Suprapubic skin (tissue), 4 donors: ENCODE results near the gene ACO2. TPM values are rescaled to one million over a fixed set of nuclear protein-coding genes. Genes with fewer than 3 reads are reported as not detected.
A peak's percentile ranks its signal among the peaks of the same experiment; 100 is the strongest.
"Not testable (repeated sequence)": the region's sequence is repeated elsewhere in the genome, so short reads cannot be mapped to it uniquely, and the experiment has no call there.

Source experiments
- DNase-seq, 2 donors: peaks; one replicate each; pipeline ENCODE4 v3.0.0-alpha.2; 2019; ENCODE audit warnings: low spot score in 2 of 2
- H3K27ac ChIP-seq: fragments of 200-600 bp; sonication (generic); one replicate; pipeline ENCODE4 v1.5.1; 2019
- H3K27me3 ChIP-seq: fragments of 200-600 bp; sonication (generic); one replicate; pipeline ENCODE4 v1.5.1; 2019
- H3K36me3 ChIP-seq: fragments of 200-600 bp; sonication (generic); one replicate; pipeline ENCODE4 v1.5.1; 2019
- H3K4me1 ChIP-seq: fragments of 200-600 bp; sonication (generic); one replicate; pipeline ENCODE4 v1.5.1; 2019
- H3K4me3 ChIP-seq: fragments of 200-600 bp; sonication (generic); one replicate; pipeline ENCODE4 v1.5.1; 2019; ENCODE audit warnings: mild to moderate bottlenecking
- H3K9me3 ChIP-seq: fragments of 200-600 bp; sonication (generic); one replicate; pipeline ENCODE4 v1.5.1; 2019
- EP300 ChIP-seq: sonication (generic); formaldehyde crosslinking; IDR thresholded peaks from one replicate; pipeline ENCODE4 v1.6.1; 2017; ENCODE audit warnings: antibody characterized with exemption
- POLR2A ChIP-seq, 2 donors: fragments of 450-650 bp; IDR thresholded peaks; one replicate each; pipeline ENCODE4 v1.6.1; 2017; ENCODE audit warnings: antibody characterized with exemption in 2 of 2, mild to moderate bottlenecking in 2 of 2, moderate library complexity in 2 of 2
- POLR2AphosphoS5 ChIP-seq, 3 donors: sonication (generic); formaldehyde crosslinking; IDR thresholded peaks; one replicate each; pipeline ENCODE4 v1.6.1; 2017; ENCODE audit warnings: antibody characterized with exemption in 3 of 3
- WGBS: methylation state at CpG from one replicate; pipeline ENCODE4 v1.1.5; 2018; 5-methylcytosine and 5-hydroxymethylcytosine counted together
- total RNA-seq, 4 donors: library from RNA; depleted of rRNA; stranded (reverse); fragments of >200 nt; gene quantifications; one replicate each; pipeline ENCODE4 v1.1.0, GENCODE V29; 2016
- TF ChIP-seq, protein P1 (sequence below), 2 donors: fragments of 200-600 bp in 1 of 2; fragments of 450-650 bp in 1 of 2; sonication (generic) in 1 of 2; IDR thresholded peaks; one replicate each; pipeline ENCODE4 v1.5.1; 2016 to 2019; ENCODE audit warnings: antibody characterized with exemption in 2 of 2, mild to moderate bottlenecking in 1 of 2, moderate library complexity in 1 of 2

Gene ACO2
- total RNA-seq, 4 donors from 2014 or later: 67.4 to 81.9 (median 75.9) TPM

DNA sequence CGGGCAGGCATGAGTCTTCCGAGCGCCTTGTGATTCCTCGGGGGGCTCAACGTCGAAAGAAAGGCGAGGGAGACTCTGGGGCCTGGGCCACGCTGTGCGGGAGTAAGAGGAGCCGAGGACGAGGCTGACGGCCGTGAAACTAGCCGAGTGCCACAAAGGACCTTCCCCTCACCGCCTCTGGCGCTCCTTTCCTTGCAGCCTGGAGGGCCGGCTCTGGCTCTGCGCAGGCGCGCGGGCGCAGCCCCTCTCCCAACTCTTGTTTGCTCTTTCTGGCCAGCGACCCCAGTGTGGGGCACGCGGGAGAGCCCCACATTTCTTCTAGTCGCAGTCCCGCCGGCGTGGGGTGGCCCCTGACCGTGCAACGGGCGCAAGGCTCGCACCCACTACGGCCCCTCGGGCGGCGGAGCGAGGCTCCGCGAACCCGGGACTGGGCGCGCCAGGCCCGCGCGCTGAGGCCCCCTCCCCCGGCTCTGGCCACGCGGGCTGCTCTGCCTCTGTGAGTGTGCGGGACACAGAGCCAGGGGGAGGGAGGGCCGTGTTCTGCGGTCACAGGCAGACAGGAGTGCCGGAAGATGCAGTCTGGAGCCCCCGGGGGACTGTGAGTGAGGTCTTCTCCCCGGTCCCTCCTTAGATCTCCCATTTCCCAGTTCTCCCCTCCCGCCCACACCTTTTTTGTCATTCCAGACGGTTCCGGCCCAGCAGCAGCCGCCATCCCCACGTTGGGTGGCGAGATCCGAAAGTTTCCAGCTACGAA, 21.3 kb upstream of the ACO2 start:
- WGBS: under 1% methylated on average over 16 of the region's 63 CpGs
- Histone ChIP-seq H3K27ac (peak overlapping the region; percentile 98), H3K4me1 (peaks cover 25% of the 10 kb centered on the region), H3K9me3 (no peaks in the 10 kb centered on the region), H3K4me3 (peak overlapping the region; percentile 90), H3K27me3 (no peaks in the 10 kb centered on the region), H3K36me3 (no peaks in the 10 kb centered on the region)
- DNase-seq: peak in 1 of 2 donors; percentile 85
- TF ChIP-seq, protein P1, sequence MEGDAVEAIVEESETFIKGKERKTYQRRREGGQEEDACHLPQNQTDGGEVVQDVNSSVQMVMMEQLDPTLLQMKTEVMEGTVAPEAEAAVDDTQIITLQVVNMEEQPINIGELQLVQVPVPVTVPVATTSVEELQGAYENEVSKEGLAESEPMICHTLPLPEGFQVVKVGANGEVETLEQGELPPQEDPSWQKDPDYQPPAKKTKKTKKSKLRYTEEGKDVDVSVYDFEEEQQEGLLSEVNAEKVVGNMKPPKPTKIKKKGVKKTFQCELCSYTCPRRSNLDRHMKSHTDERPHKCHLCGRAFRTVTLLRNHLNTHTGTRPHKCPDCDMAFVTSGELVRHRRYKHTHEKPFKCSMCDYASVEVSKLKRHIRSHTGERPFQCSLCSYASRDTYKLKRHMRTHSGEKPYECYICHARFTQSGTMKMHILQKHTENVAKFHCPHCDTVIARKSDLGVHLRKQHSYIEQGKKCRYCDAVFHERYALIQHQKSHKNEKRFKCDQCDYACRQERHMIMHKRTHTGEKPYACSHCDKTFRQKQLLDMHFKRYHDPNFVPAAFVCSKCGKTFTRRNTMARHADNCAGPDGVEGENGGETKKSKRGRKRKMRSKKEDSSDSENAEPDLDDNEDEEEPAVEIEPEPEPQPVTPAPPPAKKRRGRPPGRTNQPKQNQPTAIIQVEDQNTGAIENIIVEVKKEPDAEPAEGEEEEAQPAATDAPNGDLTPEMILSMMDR (IDR thresholded peaks at IDR 0.05): no peak
- no peak for TF ChIP-seq POLR2AphosphoS5 (IDR thresholded peaks at IDR 0.05)
- TF ChIP-seq EP300: no peak
- TF ChIP-seq POLR2A (IDR thresholded peaks at IDR 0.05): no peak

DNA sequence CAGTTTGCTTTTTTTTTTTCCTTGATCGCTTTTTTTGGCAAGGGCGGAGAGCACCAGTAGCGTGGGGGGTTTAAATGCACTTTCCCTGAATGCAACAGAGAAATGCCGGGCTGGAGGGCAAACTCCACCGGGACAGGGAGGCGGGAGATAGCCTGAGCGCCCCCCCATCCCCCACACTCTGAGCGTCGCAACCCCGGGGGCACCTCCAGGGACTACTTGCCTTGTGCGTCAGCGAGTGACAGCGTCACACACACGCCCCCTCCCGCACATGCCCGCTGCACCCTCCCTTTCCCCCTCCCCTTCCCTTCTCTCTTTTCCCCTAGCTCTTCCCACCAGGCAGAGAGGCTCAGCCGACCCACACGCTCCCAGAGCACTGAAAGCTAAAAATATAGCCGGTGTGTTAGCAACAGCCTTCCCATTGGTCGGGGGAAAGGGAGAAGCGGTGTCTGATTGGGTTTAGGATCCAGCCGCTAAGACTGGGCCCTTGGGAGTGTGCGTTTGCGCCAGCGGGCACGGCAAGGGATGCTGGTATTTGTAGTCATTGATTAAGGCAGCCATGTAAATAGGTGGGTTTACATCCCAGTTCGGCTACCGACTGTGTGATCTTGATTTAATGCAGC, 20.6 kb upstream of the ACO2 start:
- WGBS: under 1% methylated on average over 28 of the region's 28 CpGs
- TF ChIP-seq, protein P1 (IDR thresholded peaks at IDR 0.05): no peak
- TF ChIP-seq POLR2AphosphoS5 (IDR thresholded peaks at IDR 0.05) (peak in 2 of 3 donors; percentile 48 to 71), EP300 (peak; percentile 61), POLR2A (IDR thresholded peaks at IDR 0.05) (peak in 1 of 2 donors; percentile 51)
- H3K4me3 ChIP-seq: peak overlapping the region; percentile 90
- H3K27ac ChIP-seq: peak overlapping the region; percentile 98
- H3K27me3 ChIP-seq: no peaks in the 10 kb centered on the region
- H3K9me3 ChIP-seq: no peaks in the 10 kb centered on the region
- H3K36me3 ChIP-seq: no peaks in the 10 kb centered on the region
- H3K4me1 ChIP-seq: peaks cover 18% of the 10 kb centered on the region
- peak; percentile 97 to 98 for DNase-seq

DNA sequence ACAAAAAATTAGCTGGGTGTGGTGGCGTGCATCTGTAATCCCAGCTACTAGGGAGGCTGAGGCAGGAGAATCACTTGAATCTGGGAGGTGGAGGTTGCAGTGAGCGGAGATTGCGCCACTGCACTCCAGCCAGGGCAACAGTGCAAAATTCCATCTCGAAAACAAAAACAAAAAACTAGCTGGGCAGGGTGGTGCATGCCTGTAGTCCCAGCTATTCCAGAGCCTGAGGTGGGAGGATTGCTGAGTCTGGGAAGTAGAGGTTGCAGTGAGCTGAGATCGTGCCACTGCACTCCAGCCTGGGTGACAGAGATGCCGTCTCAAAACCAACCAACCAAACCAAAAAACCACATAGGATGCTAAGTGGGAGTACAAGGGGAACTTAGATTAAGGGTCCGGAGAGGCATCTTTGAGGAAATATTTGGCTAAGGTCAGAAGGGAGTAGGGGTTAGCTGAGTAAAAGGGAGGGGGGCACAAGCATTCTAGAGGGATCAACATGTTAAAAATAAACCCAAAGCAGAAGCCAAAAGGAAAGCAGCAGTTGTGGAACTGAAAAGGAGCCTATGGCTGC, 10.7 kb upstream of the ACO2 start:
- Histone ChIP-seq H3K4me1 (no peaks in the 10 kb centered on the region), H3K27me3 (no peaks in the 10 kb centered on the region), H3K9me3 (no peaks in the 10 kb centered on the region), H3K4me3 (no peak overlapping the region), H3K36me3 (peaks cover 60% of the 10 kb centered on the region), H3K27ac (no peak overlapping the region)
- WGBS: 85% methylated on average over 7 of the region's 7 CpGs
- DNase-seq: no peak
- TF ChIP-seq, protein P1 (IDR thresholded peaks at IDR 0.05): no peak
- TF ChIP-seq POLR2A (IDR thresholded peaks at IDR 0.05): no peak

DNA sequence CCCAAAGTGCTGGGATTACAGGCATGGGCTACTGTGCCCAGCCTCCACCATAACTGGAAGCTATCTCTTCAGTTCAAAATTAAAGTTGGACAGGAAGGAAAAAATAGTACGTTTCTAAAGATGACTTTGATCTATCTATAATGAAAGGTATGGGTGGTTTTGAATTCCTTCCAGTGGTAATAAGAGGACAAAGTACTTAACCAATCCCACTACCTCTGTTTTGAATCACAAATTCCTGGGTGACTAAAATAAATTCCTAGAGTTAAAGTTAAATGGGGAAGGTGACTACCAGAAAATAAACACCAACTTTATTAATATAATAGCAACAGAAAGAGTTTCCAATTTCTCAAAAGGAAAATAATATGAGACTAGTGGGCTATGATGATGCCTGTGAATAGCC, 9.5 kb upstream of the ACO2 start:
- no peak overlapping the region for H3K27ac ChIP-seq
- H3K36me3 ChIP-seq: peaks cover 68% of the 10 kb centered on the region
- H3K4me1 ChIP-seq: no peaks in the 10 kb centered on the region
- 59% methylated on average over 1 of the region's 1 CpG for WGBS
- no peak for TF ChIP-seq POLR2AphosphoS5 (IDR thresholded peaks at IDR 0.05)
- TF ChIP-seq, protein P1 (IDR thresholded peaks at IDR 0.05): no peak
- no peak overlapping the region for H3K4me3 ChIP-seq
- no peak for DNase-seq
- no peaks in the 10 kb centered on the region for H3K27me3 ChIP-seq
- no peaks in the 10 kb centered on the region for H3K9me3 ChIP-seq

DNA sequence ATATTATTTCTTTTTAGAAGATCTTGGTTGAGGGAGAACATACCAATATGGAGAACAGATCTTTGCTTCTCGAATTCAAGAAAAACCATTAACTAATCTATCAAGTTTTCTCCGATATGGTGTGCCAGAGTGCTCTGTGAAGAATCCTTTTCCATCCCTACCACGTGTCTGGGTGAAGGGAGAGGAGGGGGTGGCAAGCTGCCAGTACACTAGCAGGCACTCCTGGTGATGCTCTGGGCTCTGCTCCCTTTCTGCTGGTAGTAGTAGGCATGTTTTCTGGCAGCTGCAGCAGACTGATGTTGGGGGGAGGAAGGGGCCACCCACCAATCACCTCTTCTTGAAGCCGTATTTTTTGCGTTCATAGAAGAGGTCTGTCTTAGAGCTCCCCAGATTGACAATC, 8.8 kb upstream of the ACO2 start:
- 69% methylated on average over 5 of the region's 5 CpGs for WGBS
- H3K27me3 ChIP-seq, H3K4me3 ChIP-seq, H3K9me3 ChIP-seq, DNase-seq, H3K4me1 ChIP-seq, H3K27ac ChIP-seq: not testable (repeated sequence)
- H3K36me3 ChIP-seq: peaks cover 74% of the 10 kb centered on the region
